Keratinocyte (primary cell): Measurements from ENCODE around the gene EPHB4.

Experiments
- EZH2 ChIP-seq: IDR thresholded peaks from one replicate; pipeline ENCODE4 v1.6.1; 2012; ENCODE audit warnings: inconsistent platforms, mild to moderate bottlenecking, low read length, moderate library complexity
- TF ChIP-seq, protein P1 (sequence below), 3 experiments: IDR thresholded peaks in 1 of 3; conservative IDR thresholded peaks in 1 of 3; optimal IDR thresholded peaks in 1 of 3; 2 replicates in 2 of 3; 3 replicates in 1 of 3; pipeline versions ENCODE3 to v1.5.1; 2011; ENCODE audit warnings: low read length in 3 of 3, mild to moderate bottlenecking in 3 of 3, moderate library complexity in 2 of 3, control low read depth in 1 of 3, inconsistent platforms in 1 of 3; ENCODE audit not compliant: insufficient read depth in 2 of 3; ENCODE audit errors: extremely low read depth in 1 of 3

GRCh38 chr7:100804681-100805431, 22.5 kb downstream of the EPHB4 start:
- TF ChIP-seq, protein P1, sequence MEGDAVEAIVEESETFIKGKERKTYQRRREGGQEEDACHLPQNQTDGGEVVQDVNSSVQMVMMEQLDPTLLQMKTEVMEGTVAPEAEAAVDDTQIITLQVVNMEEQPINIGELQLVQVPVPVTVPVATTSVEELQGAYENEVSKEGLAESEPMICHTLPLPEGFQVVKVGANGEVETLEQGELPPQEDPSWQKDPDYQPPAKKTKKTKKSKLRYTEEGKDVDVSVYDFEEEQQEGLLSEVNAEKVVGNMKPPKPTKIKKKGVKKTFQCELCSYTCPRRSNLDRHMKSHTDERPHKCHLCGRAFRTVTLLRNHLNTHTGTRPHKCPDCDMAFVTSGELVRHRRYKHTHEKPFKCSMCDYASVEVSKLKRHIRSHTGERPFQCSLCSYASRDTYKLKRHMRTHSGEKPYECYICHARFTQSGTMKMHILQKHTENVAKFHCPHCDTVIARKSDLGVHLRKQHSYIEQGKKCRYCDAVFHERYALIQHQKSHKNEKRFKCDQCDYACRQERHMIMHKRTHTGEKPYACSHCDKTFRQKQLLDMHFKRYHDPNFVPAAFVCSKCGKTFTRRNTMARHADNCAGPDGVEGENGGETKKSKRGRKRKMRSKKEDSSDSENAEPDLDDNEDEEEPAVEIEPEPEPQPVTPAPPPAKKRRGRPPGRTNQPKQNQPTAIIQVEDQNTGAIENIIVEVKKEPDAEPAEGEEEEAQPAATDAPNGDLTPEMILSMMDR (optimal IDR thresholded peaks at IDR 0.05 in 1 of 3, IDR thresholded peaks at IDR 0.05 in 1 of 3, conservative IDR thresholded peaks at IDR 0.05 in 1 of 3; ENCODE audit: extremely low read depth in 1 of 3, insufficient read depth in 2 of 3, low read length in 3 of 3), result no peak
- TF ChIP-seq EZH2, result no peak
